ENCODE data around the gene NKX3-2. TPM values are rescaled to one million over a fixed set of nuclear protein-coding genes. Genes with fewer than 3 reads are reported as not detected.

Gene NKX3-2
- total RNA-seq, 2 experiments from 2014 or later = 0.57 to 0.63 TPM

DNA sequence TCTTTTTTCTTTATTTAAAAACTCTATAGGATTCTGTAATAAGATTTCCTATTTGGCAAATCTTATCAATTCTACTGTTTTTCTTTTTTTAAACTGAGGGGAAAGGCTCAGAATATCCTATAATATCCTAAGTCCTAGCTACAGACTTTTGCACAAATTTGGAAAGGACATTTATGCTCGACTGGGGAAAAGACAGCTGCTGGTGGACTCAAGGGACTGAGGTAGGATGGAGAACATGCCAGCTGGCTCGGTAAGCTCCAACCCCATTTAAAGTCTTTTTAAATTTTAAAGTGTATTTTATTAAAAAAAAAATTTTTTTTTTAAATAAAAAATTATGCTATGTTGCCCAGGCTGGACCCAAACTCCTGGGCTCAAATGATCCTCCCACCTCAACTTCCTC is 46.5 kb upstream of the NKX3-2 start:
- Histone ChIP-seq H3K79me2 (ENCODE audit: insufficient read depth, low read depth, low read length) (no peaks in the 10 kb centered on the region), H3K4me1 (ENCODE audit: insufficient read depth, low read length, poor library complexity, severe bottlenecking) (no peaks in the 10 kb centered on the region), H3K36me3 (ENCODE audit: insufficient read depth, low read length) (peaks cover 83% of the 10 kb centered on the region), H3K27ac (ENCODE audit: low read depth, low read length, poor library complexity, severe bottlenecking) (no peak overlapping the region), H3K9me2 (ENCODE audit: insufficient read depth, low read length) (no peaks in the 10 kb centered on the region), H3K4me2 (ENCODE audit: low read length) (no peak overlapping the region), H3K4me3 (ENCODE audit: low read depth, low read length, poor library complexity, severe bottlenecking) (no peak overlapping the region), H2AFZ (ENCODE audit: low read length) (no peak overlapping the region), H4K20me1 (ENCODE audit: insufficient read depth, low read length) (no peaks in the 10 kb centered on the region), H3K9me3 (ENCODE audit: low read length) (no peaks in the 10 kb centered on the region)
- intact Hi-C loops (cut with micrococcal nuclease; ENCODE audit: unreplicated experiment) = no loop called here
- POLR2A ChIA-PET = interaction anchor here (1.4 kb wide), 1 partner anchor 11 kb away, joined by 4 read pairs; no protein-coding TSS in a partner anchor
- no peak for DNase-seq (ENCODE audit: low spot score)
- CTCF ChIA-PET (ENCODE audit: unreplicated experiment) = no interaction called here
- TF ChIP-seq EZH2phosphoT487 (IDR thresholded peaks at IDR 0.05; ENCODE audit: borderline replicate concordance, low read depth, low read length) = no peak
- TF ChIP-seq CTCF (conservative IDR thresholded peaks at IDR 0.05; ENCODE audit: low read length) = no peak
- BruUV-seq (replicated peaks) = no TSS peak

DNA sequence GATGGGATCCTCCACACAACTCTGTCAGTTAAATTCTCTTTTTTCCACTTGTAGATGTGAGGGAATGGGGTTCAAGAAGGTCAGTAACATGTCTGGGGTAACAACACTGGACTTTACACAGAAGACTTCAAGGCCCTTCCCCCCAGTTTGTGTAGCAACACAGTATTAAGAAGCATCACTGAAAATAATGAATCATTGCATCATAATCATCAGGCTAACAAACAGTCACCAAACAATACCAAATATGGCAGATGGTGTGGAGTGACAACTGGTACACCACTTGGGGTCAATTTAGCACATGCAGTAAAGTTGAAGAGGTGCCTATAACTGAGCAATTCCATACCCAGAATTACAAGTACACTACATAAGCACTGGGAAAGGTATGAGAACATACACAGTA is 44.6 kb upstream of the NKX3-2 start:
- Histone ChIP-seq H3K4me1 (ENCODE audit: insufficient read depth, low read length, poor library complexity, severe bottlenecking) (no peaks in the 10 kb centered on the region), H3K4me2 (ENCODE audit: low read length) (no peak overlapping the region), H3K79me2 (ENCODE audit: insufficient read depth, low read depth, low read length) (no peaks in the 10 kb centered on the region), H3K36me3 (ENCODE audit: insufficient read depth, low read length) (peaks cover 82% of the 10 kb centered on the region), H3K9me2 (ENCODE audit: insufficient read depth, low read length) (no peaks in the 10 kb centered on the region), H3K9me3 (ENCODE audit: low read length) (no peaks in the 10 kb centered on the region), H3K27ac (ENCODE audit: low read depth, low read length, poor library complexity, severe bottlenecking) (no peak overlapping the region), H4K20me1 (ENCODE audit: insufficient read depth, low read length) (no peaks in the 10 kb centered on the region), H2AFZ (ENCODE audit: low read length) (no peak overlapping the region), H3K4me3 (ENCODE audit: low read depth, low read length, poor library complexity, severe bottlenecking) (no peak overlapping the region)
- intact Hi-C loops (cut with micrococcal nuclease; ENCODE audit: unreplicated experiment) = no loop called here
- no TSS peak for BruUV-seq (replicated peaks)
- TF ChIP-seq CTCF (conservative IDR thresholded peaks at IDR 0.05; ENCODE audit: low read length) (no peak), EZH2phosphoT487 (IDR thresholded peaks at IDR 0.05; ENCODE audit: borderline replicate concordance, low read depth, low read length) (no peak)
- CTCF ChIA-PET (ENCODE audit: unreplicated experiment) = no interaction called here
- no peak for DNase-seq (ENCODE audit: low spot score)
- POLR2A ChIA-PET = no interaction called here

DNA sequence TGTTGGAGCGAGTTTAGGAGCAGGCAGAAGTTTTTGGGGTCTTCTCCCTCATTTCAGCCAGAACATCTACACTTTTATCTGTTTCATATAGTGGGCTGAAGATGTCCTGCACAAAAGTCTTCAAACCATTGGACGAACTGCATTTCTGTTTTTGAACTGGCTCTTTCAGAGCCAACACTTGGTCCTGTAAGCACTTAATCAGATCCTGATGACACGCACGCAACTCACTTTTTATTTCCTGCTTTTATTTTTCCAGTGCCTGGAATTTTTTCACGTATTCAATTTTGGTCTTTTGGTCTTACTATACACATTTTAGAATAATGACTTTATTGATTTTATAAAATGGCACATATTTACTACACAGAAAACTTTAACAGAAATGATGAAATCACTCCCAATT is 40.2 kb upstream of the NKX3-2 start:
- no peak overlapping the region for H3K27ac ChIP-seq (ENCODE audit: low read depth, low read length, poor library complexity, severe bottlenecking)
- POLR2A ChIA-PET = no interaction called here
- no peak overlapping the region for H3K4me3 ChIP-seq (ENCODE audit: low read depth, low read length, poor library complexity, severe bottlenecking)
- DNase-seq (ENCODE audit: low spot score) = no peak
- no peak overlapping the region for H2AFZ ChIP-seq (ENCODE audit: low read length)
- CTCF ChIA-PET (ENCODE audit: unreplicated experiment) = interaction anchor here (0.6 kb wide), 1 partner anchor 27 kb away, joined by 3 read pairs; no protein-coding TSS in a partner anchor
- H3K36me3 ChIP-seq (ENCODE audit: insufficient read depth, low read length) = peaks cover 84% of the 10 kb centered on the region
- H3K4me1 ChIP-seq (ENCODE audit: insufficient read depth, low read length, poor library complexity, severe bottlenecking) = no peaks in the 10 kb centered on the region
- H3K79me2 ChIP-seq (ENCODE audit: insufficient read depth, low read depth, low read length) = no peaks in the 10 kb centered on the region
- intact Hi-C loops (cut with micrococcal nuclease; ENCODE audit: unreplicated experiment) = no loop called here
- no peaks in the 10 kb centered on the region for H3K9me3 ChIP-seq (ENCODE audit: low read length)
- no TSS peak for BruUV-seq (replicated peaks)
- H3K4me2 ChIP-seq (ENCODE audit: low read length) = no peak overlapping the region
- TF ChIP-seq EZH2phosphoT487 (IDR thresholded peaks at IDR 0.05; ENCODE audit: borderline replicate concordance, low read depth, low read length) (no peak), CTCF (conservative IDR thresholded peaks at IDR 0.05; ENCODE audit: low read length) (no peak)
- H4K20me1 ChIP-seq (ENCODE audit: insufficient read depth, low read length) = no peaks in the 10 kb centered on the region
- no peaks in the 10 kb centered on the region for H3K9me2 ChIP-seq (ENCODE audit: insufficient read depth, low read length)
